T follicular helper cell (primary cell): ENCODE data around the gene MEIKIN.

Source experiments
- DNase-seq: peaks from one replicate; pipeline ENCODE4 v3.0.0-alpha.2; 2020; ENCODE audit warnings: low read depth

Gene MEIKIN

DNA sequence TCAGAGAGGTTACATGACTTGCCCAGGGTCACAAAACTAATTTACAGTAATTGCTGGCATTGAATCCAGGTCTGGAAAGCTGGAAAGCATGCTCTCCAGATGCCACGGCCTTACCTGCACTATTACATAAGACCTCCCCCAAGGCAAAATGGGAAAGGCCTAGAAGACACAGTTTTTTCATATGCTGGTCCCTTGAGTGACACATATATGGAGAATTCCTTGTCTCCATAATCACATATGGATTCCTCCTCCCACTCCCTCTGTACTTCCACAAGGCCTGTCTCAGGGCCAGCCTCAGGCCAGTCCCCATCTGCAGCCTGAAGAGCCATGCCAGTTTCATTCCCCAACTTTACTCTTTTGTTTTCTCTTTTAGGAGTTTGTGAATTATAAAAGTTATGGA lies 28.6 kb upstream of the MEIKIN start:
- DNase-seq: no peak

DNA sequence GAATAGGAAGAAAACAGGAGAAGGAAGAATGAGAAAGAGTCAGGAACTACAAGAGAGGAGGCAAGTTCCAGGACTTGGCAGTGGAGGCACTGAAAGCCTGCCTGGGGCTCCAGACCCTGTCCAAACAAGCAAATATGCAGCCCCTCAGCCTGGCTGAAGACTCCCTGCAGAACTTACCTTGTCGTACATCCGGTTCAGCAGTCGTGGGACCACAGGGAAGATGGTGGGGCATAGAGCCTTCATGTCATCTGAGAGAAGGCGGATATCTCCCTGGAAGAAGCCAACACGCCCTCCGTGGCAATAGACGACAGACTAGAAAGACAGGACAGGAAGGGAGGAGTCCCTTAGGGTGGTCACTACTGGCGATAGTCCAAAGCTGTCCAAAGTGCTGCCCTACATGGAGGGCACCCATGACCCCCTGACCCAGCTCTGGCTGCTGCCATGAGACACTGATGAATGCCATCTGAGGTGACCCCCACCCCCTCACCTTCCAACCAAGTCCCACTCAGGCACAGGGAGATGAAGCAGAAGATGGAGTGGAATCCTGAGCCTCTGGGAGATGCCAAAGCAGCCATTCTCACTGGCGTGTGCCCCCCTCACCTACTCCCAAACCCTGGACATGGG lies 27.7 kb upstream of the MEIKIN start:
- DNase-seq: no peak

DNA sequence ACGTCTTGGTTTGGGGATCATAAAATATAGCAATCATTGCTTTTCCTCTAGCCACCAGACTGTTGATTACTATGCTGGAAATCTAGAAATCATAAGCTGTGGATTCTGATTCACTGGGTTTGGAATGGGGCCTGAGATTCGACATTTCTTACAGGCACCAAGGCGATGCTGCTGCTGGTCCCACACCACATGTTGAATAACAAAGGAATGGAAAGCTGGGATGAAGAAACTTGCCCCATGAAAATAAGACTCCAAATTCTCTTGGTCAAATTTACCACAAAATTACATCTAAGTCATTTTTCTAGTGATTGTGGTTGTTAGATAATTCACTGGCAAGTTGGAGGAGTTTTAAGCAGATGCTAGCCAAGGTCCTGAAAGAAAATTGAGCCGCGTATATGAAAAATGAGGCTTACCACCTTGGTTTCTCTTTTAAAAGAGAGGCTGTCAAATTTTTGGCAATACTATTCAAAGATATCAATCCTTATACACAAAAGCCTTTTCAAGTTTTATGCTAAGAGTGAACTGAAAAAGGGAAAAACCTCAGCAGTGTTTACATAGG lies 23.0 kb upstream of the MEIKIN start:
- no peak for DNase-seq

DNA sequence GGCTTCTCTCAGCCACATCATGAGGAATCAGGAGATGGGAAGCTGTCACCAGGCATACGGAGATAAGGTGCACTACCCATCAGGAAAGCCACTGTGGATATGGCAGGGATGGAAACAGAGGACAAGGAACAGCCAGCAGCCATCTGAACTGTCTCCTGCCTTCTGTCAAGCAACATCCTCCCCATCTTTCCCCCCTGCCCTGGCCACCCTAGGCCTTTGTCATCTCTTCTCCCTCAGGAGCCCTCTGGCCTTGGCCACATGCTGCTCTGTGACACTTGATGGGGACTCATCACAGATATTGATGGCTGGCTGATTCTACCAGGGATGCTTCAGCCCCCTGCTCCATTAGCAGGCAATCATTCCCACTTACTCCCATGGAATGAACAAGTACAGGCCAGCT lies 21.1 kb upstream of the MEIKIN start:
- no peak for DNase-seq

DNA sequence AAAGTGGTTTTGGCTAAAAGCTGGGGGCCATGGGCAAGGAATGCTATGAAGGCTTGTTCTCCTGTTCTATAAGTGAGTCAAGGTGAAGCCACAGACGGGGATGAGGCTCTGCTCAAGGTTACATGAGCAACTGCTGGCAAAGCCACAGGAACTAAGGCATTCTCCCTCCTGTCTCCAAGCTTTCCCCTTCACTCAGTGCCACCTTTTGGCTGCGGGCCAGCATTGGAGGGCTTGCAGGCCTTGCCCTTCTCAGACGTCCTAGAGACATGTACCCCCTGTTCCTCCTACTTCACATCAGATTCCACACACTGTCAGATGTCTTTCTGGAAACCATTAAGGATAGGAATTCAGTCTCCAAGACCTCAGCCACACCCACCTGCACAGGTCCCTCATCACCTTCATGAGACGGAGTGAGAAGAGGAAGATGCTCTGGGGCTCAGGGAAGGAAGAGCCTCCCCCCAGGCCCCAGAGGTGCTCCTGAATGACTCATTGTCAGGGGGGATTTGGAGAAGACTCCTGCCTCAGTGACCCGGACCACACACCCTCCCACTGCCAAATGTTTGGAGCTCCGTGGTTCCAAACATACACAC lies 20.5 kb upstream of the MEIKIN start:
- no peak for DNase-seq

DNA sequence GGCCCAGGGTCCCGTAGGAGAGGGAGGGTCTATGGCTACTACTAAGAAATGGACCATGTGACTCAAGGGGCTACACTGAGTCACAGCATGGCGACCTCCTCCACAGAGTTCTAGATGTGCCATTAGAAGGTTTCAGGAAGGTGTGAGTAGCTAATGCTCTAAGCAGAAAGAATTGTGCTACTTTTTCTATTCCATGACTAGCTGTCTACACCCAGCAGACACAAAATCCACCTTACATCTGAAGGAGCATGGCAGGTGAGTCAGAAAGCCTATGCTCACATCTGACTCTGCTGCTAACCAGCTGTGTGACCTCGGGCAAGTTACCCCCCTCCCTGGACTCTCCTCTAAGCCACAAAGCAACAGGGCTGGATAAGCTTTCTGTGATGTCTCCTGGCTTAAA lies 14.4 kb upstream of the MEIKIN start:
- DNase-seq: no peak

DNA sequence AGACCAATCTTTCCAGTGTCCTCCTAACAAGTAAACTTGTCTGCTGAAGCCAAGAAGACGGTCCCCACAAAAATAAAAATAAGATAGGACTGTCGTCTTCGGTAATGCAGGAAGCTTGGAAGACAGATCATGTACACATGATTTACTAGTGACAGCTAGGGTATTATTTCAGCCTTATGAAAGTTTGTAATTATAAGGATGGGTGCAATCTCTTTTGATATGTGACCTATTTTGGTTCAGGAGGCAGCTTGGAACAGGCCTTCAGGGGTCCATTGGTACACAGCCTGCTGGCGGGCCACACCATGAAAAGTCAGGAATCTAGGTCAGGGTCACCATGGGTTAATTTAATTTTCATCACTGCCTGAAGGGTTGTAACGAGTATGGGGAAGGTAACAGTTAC lies 13.7 kb upstream of the MEIKIN start:
- DNase-seq: no peak

DNA sequence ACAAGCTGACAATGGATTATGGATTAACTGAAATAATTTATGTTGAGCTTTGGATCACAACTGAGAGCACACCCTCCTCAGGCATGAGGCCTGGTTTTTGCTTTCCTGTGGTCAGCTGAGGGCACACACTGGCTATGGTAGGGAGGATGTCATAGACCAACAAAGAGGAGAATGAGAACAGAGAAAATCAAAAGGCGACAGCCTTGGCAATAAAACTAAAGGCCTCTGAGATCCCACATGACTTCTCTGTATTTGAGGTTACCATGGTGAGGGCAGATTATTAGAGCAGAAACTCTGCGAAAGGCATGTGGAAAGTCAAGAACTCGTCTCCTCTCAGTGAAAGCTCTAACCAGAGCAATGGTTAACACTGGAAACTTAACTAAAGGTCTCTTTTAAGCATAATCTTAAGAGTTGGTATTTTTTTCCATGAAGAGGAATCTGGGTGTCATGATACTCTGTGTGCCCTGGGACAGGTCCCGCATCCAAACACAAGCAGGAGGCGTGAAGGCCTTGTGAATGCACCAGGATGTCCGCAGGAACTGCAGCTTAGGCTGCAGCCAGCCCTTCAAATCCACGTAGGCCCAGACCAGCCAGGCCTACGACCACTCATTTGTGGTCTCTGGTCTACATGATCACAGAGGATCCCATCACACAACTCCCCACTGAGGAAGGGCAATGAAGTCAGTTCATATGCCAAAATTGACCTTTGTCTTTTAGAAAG lies 12.4 kb upstream of the MEIKIN start:
- no peak for DNase-seq

DNA sequence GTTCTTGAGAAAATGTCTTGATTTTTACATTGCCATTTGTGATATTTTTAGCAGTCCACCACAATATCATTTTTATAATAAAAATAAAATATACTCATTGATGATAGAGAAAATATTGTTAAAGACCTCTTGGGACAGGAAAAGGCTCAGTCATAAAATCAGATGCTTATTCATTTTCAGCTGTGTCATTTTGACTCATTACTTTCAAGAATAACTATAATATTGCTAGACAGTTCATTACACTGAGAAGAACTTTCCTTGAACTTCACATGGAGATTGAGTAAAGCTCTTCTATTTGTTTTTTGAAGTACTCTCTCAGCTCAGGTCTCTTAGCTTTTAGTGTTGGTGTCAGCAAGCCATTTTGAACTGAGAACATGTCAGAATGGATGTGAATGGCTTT lies 8.5 kb upstream of the MEIKIN start:
- no peak for DNase-seq

DNA sequence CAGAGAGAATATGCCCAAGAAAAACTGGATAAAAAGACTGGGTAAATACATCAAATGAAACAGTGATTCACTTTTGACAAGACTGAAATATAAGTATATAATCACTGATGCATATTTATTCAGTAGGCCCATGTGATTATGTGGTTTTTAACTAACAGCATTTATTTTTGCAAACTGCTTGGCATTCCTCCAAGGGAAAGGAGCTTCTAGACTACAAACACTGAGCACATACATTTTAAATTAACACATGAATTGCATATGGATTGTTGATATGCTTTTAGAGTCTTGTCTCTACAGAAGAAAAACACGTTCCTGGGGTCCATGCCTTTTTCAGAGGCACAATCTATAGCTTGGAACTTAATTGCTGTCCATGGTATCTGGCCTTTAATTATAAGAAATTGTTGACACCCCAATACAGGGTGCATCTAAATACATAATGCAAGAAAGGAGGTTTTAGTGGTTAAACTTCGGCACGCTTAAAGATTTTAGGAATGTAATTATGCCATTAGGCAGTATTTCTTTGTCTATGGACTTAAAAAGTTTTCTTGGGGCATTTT lies 6.9 kb upstream of the MEIKIN start:
- DNase-seq: no peak

DNA sequence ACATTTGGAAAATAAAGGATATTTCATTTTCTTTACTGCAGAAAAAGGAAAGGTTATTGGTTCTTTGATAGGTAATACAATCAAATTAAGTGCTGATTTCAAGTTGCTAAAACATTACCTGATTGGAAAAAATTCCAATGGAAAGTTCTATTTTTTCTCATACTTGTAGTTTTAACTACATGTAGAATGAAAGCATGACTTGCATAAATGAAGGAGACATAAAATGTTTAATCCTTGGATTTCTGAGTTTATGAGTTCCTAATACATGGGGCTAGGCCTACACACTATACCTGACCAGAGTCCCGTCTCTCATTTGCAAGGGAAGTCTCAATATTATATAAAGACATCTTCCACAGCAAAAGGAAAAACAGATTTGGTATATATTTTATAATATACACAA lies 5.2 kb upstream of the MEIKIN start:
- DNase-seq: no peak

DNA sequence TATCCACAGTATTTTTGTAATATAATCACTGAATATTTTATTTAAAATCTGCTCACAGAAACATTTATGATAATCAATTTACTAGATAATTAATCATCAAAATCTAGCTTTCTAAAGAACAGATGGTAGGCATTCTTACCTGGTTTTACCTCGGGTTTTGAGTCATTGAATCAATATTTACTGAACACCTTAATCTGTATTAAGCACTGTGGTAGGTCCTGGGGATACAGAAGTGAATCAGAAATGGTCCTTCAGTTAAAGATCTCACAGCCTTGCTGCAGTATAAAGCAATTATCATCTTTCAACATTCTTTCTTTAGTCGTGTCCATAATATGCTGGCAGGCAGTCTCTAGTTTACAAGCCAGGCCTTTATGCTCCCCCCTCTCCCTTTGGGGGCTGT lies 2.0 kb upstream of the MEIKIN start:
- DNase-seq: no peak

DNA sequence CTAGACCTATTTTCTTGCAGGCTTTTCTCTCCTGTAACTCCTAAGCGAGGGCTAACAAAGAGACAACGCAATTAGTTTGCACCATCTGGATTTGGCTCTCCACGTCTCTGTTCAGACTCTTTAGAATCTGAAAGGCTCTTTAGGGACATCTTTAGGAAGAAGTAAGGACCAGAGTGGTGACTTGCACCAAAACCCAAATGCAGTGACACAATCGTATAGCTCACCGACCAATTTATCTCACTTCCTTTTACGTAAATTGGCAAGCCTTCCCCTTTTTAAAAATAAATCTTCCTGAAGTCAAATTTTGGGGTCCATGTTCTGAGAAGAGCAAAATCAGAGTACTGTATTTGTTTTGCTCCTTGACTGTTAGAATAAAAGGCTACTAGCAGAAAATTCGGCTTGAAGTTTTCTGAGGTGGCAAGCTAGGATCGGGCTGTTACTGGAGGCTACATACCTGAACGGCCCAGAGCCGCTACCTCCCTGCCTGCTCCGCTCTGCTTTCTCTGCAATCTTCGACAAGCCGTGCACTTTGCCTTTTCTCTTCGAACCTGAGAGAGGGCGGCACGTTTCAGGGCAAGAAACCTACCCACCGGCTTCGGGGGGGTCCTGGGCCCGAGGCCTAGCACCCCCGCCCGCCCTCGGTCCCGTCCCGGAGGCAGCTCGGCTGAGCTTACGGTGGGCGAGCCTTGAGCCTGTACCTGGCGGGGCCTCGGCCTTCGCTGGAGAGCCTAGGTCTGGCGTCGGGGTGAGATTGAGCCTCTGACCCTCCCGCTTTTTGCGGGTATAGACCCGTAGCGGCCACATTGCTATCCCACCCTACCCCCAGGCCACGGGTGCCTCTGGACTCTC lies 537 bp downstream of the MEIKIN start:
- no peak for DNase-seq

DNA sequence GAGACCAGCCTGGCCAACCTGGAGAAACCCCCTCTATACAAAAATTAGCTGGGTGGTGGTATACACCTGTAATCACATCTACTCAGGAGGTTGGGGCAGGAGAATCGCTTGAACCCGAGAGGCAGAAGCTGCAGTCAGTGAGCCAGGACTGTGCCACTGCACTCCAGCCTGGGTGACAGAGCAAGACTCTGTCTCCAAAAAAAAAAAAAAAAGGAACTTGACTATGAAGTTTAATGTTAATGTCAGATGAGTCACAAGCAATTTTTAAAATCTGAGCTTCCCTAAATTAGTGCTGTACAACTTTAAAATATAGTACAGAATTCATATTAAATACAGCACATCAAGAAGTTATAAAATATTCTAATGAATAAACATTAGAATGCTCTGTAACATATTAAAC lies 1.5 kb downstream of the MEIKIN start:
- no peak for DNase-seq

DNA sequence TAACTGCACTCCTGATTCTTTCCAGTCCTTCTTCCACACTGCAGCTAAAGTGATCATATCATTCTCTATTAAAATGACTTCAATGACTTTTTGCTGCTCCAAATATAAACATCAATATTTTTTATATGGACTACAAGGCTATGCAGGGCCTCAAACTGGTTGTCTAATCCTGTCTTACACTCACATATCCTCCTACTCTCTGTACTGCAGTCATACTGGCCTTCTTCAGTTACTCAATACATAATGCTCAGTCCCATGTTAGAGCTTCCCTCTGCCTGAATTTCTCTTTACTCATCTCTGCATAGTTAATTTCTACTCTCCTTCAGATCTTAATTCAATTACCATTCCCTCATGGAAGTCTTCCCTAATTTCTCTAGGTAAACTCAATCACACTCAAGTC lies 3.4 kb downstream of the MEIKIN start:
- DNase-seq: no peak

DNA sequence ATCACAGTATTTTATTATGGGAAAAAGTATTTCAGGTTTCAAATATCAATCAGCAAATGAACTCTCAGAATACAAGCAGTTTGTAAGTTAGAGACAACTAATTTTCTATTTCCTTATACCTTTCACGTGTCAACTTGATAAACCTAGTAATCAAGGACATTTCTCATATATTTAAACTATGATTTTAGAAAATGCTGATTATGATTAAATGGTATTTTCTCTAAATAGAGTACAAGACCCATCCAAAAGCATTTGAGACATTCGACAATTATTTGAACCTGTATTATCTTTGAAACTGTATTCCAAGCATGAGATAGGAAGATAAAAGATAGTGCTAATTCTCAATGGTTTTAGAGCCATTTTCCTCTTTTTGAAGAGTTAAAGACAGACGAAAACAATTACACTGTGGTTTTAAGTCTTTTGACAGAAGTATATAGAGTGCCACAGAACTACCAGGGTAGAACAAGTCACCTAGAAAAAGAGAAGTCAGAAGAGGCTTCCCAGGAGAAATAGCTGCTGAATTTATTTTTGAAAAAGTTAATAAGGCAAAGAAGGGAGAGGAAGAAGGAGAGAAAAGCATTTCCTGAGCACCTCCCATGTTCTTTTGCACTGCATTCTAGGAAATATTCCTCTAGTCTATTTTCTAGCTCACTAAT lies 5.6 kb downstream of the MEIKIN start:
- DNase-seq: no peak

DNA sequence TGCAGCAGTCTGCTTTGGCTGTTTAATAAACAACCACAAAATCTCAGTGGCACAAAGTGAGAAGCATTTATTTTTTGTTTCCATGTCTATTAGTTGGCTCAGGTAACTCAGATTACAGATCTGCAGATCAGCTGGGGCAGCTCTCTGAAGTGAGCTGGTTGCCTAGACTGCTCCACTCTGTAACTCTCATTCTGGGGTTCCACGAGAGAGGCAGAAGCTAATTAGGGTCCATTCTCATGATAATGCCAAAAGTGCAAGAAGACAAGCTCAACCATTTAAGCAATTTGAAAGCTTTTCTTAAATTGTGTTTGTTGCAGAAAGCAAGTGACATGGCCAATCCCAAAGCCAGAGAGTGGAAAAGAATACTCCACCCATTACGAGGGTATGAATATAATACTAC lies 13.2 kb downstream of the MEIKIN start:
- DNase-seq: no peak

DNA sequence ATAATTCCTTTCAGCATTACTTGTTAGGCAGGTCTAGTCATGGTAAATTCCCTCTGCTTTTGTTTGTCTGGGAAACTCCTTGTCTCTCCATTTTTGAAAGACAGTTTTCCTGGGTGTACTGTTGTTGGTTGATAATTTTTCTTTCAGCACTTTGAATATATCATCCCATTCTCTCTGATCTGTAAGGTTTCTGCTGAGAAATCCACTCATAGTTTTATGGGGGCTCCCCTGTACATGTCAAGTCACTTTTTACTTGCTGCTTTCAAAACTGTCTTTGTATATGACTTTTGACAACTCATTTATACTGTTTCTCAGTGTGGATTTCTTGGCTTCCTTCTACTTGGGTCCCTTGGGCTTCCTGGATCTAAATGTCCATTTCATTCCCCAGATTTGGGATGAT lies 16.5 kb downstream of the MEIKIN start:
- no peak for DNase-seq

DNA sequence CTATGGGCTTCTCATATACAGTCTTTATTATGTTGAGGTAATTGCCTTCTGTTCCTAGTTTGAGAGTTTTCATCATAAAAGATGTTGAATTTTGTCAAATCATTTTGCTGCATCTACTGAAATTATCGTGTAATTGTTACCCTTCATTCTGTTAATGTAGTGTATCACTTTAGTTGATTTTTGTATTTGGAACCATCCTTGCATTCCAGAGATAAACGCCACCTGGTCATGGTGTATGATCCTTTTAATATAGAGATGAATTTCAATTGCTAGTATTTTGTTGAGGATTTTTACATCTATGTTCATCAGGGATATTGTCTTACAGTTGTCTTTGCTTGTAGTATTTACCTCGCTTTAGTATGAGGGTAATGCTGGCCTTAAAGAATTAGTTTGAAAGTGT lies 19.3 kb downstream of the MEIKIN start:
- DNase-seq: no peak

DNA sequence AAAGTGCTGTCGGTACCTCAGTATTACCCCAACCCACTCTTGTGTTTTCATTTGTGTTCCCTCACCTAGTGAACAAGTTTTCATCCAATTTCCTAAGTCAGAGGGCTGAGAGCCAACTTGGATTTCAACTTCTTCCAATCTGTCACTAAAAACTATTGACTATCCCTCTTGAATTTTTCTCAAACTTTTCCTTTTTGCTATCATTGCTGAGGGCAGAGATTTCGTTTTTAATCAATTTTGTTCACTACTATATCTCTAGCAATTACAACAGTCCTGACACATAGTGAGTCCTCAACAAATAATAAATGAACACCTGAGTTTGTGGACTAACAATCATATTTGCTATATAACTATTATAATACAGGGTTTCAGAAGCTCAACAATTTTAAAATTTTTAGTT lies 29.0 kb downstream of the MEIKIN start:
- DNase-seq: no peak

DNA sequence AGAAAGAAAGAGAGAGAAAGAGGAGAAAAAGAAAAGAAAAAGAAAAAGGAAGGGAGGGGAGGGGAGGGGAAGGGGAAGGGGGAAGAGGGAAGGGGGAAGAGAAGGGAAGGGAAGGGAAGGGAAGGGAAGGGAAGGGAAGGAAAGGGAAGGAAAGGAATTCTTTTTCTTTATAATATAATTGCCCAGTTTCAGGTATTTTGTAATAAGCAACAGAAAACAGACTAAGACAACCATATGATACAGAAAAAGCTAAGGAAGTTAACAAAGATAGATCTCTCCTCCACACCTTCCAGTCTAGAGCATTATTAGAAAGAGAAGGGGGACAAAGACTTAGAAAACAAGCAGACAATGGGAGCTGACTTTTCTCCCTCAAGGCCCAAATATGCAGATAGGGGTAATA lies 31.0 kb downstream of the MEIKIN start:
- no peak for DNase-seq

DNA sequence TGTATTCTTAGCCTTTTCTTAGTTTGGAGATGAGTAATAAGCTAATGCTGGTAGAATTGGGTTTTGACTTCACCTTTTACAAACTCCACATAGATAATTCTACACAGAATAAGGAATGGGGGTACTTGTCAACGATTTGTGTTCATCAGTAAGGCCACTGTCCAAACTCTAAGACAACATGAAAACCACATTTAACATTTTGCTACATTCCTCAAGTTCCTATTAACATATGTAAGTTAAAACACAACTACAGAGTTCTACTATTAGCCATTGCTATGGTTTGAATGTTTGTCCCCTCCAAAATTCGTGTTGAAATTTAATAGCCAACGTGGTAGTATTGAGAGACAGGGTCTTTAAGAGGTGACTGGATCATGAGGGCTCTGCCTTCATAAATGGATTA lies 31.9 kb downstream of the MEIKIN start:
- no peak for DNase-seq
